PC-9 (cell line): Measurements from ENCODE around the gene ECI2.

Source experiments
- CTCF ChIP-seq: fragments of 200-600 bp; sonication (generic); conservative IDR thresholded peaks from 2 replicates; pipeline ENCODE4 v1.6.1; 2017; ENCODE audit warnings: mixed run types, antibody characterized with exemption, mild to moderate bottlenecking, moderate library complexity
- EZH2 ChIP-seq: fragments of 200-600 bp; sonication (generic); IDR thresholded peaks from 2 replicates; pipeline ENCODE4 v1.8.0; 2017; ENCODE audit warnings: antibody characterized with exemption, low read depth

GRCh38 chr6:4067673-4068072, 67.7 kb downstream of the ECI2 start:
- TF ChIP-seq CTCF (no peak), EZH2 (no peak)
